HEK293T (cell line): ENCODE results near the gene CD47.

Experiments used
- CTCF ChIA-PET: fragments of 350-600 bp; formaldehyde crosslinking; extraction: SDS; loops from one replicate; lab custom pipeline; 2021; ENCODE audit warnings: antibody characterized with exemption, inconsistent platforms; lab: Yijun Ruan, JAX
- POLR2A ChIA-PET: fragments of 350-600 bp; formaldehyde crosslinking; extraction: SDS; loops from one replicate; lab custom pipeline; 2020; ENCODE audit warnings: antibody characterized with exemption, inconsistent platforms; lab: Yijun Ruan, JAX
- DNase-seq: peaks from one replicate; pipeline ENCODE4 v3.0.0; 2012; ENCODE audit warnings: mixed read lengths; ENCODE audit errors: extremely low spot score
- ARNT ChIP-seq: fragments of 450-650 bp; IDR thresholded peaks from 2 replicates; pipeline ENCODE4 v1.6.1; 2017; ENCODE audit warnings: mild to moderate bottlenecking
- BHLHE40 ChIP-seq: fragments of 450-650 bp; IDR thresholded peaks from 2 replicates; pipeline ENCODE4 v1.6.1; 2016; ENCODE audit warnings: mild to moderate bottlenecking, moderate library complexity, borderline replicate concordance
- CTBP1 ChIP-seq: fragments of 450-650 bp; IDR thresholded peaks from 2 replicates; pipeline ENCODE4 v1.6.1; 2016; ENCODE audit warnings: borderline replicate concordance
- ELF4 ChIP-seq: fragments of 450-650 bp; IDR thresholded peaks from 2 replicates; pipeline ENCODE4 v1.6.1; 2017; ENCODE audit warnings: antibody characterized with exemption
- FOXA1 ChIP-seq: fragments of 450-650 bp; IDR thresholded peaks from 2 replicates; pipeline ENCODE4 v1.6.1; 2016; ENCODE audit warnings: mild to moderate bottlenecking
- FOXK2 ChIP-seq: fragments of 450-650 bp; IDR thresholded peaks from 2 replicates; pipeline ENCODE4 v1.6.1; 2016; ENCODE audit warnings: mild to moderate bottlenecking
- FOXM1 ChIP-seq: fragments of 450-650 bp; IDR thresholded peaks from 2 replicates; pipeline ENCODE4 v1.6.1; 2017; ENCODE audit warnings: mild to moderate bottlenecking, borderline replicate concordance
- HDGF ChIP-seq: fragments of 450-650 bp; IDR thresholded peaks from 2 replicates; pipeline ENCODE4 v1.6.1; 2017; ENCODE audit warnings: antibody characterized with exemption, borderline replicate concordance
- L3MBTL2 ChIP-seq: fragments of 450-650 bp; conservative IDR thresholded peaks from 2 replicates; pipeline ENCODE4 v1.6.1; 2016; ENCODE audit warnings: mild to moderate bottlenecking
- LEF1 ChIP-seq: fragments of 450-650 bp; IDR thresholded peaks from 2 replicates; pipeline ENCODE4 v1.6.1; 2017; ENCODE audit warnings: mild to moderate bottlenecking, borderline replicate concordance
- NFRKB ChIP-seq: fragments of 450-650 bp; IDR thresholded peaks from 2 replicates; pipeline ENCODE4 v1.6.1; 2016; ENCODE audit warnings: mild to moderate bottlenecking, moderate library complexity
- PKNOX1 ChIP-seq: fragments of 450-650 bp; IDR thresholded peaks from 2 replicates; pipeline ENCODE4 v1.6.1; 2016
- SP1 ChIP-seq: fragments of 450-650 bp; IDR thresholded peaks from 2 replicates; pipeline ENCODE4 v1.6.1; 2017
- SUZ12 ChIP-seq: fragments of 450-650 bp; IDR thresholded peaks from 2 replicates; pipeline ENCODE4 v1.6.1; 2016; ENCODE audit warnings: mild to moderate bottlenecking
- TARDBP ChIP-seq: fragments of 450-650 bp; IDR thresholded peaks from 2 replicates; pipeline ENCODE4 v1.6.1; 2016
- ZNF384 ChIP-seq: fragments of 450-650 bp; IDR thresholded peaks from 2 replicates; pipeline ENCODE4 v1.6.1; 2016

Gene CD47

GRCh38 chr3:108036401-108036800 is 54.4 kb downstream of the CD47 start:
- POLR2A ChIA-PET = no interaction called here
- TF ChIP-seq FOXA1 (no peak), ZNF384 (no peak), SUZ12 (no peak), SP1 (no peak), NFRKB (no peak), BHLHE40 (no peak), TARDBP (no peak), CTBP1 (no peak), HDGF (no peak), FOXM1 (no peak), ELF4 (no peak), ARNT (no peak), LEF1 (no peak), PKNOX1 (no peak), FOXK2 (no peak)
- DNase-seq = no peak
- CTCF ChIA-PET = no interaction called here

DNA sequence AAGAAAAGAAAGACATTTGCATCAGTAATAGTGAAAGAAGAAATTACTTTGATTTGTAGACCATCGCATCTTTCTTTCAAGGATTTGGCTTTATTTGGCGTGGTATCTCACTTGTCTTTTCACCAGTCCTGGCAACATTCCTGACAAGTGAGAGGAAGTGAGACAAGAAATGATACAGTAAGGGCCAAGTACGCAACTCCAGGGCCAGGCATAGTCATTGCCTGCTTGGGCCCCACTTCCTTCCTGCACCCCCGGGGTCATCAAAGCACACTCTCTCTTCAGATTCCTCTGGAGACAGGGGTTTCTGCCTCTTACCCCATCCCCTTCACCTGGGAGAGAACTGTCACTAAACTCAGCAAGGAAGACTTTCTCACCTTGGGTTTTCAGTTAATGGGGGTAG is 55.1 kb downstream of the CD47 start:
- CTCF ChIA-PET = no interaction called here
- TF ChIP-seq ARNT (no peak), FOXA1 (no peak), BHLHE40 (no peak), ELF4 (no peak), LEF1 (no peak), FOXK2 (no peak), NFRKB (no peak), CTBP1 (no peak), HDGF (no peak), ZNF384 (no peak), SUZ12 (no peak)
- DNase-seq = no peak
- POLR2A ChIA-PET = no interaction called here

DNA sequence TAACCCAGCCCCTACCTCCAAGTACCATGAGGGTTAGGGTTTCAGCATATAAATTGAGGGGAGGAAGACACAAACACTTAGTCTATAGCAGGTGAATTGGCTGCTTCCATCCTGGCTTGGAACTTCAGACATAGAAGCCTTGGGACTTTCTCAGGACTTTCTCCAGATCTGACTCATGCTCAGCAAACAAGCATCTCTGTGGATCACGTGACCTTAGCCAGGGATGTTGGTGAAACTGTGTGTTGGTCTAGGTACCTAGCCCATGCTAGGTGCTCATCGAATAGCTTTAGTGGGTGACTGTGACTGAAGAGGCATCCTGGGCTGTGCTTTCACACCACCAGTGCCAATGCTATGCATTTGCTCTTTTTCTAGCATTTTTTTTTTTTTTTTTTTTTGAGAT is 58.9 kb downstream of the CD47 start:
- POLR2A ChIA-PET = no interaction called here
- CTCF ChIA-PET = no interaction called here
- DNase-seq = no peak
- TF ChIP-seq LEF1 (no peak), CTBP1 (no peak), PKNOX1 (no peak), L3MBTL2 (no peak), SUZ12 (no peak), ARNT (no peak), FOXK2 (no peak), FOXM1 (no peak), NFRKB (no peak), BHLHE40 (no peak), TARDBP (no peak), FOXA1 (no peak), SP1 (no peak)

DNA sequence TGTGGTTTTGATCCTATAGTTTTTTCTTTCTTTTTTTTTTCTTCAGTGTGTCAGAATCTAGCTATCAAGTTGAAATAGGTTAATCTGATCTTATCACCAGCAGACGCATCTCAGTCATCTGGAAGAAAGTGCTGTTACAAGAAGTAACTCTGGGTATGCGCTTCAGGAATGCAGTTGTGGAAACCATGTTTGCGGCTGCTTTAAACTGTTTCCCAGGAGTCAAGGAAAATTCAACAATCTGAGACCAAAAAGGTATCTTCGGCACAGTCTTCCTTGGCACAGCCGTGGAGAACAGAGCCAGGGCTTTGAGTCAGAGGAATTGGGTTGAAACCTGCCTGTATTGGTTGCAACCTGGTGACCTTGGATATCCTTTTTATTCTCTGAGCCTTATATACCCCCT is 59.9 kb downstream of the CD47 start:
- CTCF ChIA-PET = no interaction called here
- no peak for TF ChIP-seq TARDBP
- TF ChIP-seq PKNOX1 = no peak
- TF ChIP-seq SP1 = no peak
- no peak for TF ChIP-seq FOXA1
- TF ChIP-seq HDGF = no peak
- TF ChIP-seq ZNF384 = no peak
- no peak for TF ChIP-seq L3MBTL2
- no peak for TF ChIP-seq ELF4
- no peak for TF ChIP-seq FOXM1
- TF ChIP-seq LEF1 = no peak
- TF ChIP-seq BHLHE40 = no peak
- TF ChIP-seq CTBP1 = no peak

DNA sequence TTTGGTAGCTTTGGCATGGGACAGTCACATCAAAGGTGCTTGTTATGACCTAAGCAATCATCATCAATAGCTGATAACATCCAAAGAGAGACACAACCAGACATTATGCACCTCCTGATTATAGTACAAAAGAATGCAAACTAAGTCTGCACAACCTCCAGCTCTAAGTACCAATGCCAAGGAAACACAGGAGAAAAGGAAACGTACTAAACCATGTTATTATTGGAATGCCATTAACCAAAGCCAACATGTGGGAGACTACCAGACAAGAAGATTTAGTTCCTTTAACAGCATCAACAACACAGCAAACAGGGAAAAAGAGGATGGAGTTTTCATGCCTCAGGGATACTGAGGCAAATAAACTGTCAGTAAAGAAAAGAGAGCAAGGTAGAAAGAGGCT is 61.4 kb downstream of the CD47 start:
- CTCF ChIA-PET = no interaction called here
- DNase-seq = no peak
- POLR2A ChIA-PET = interaction anchor here (0.7 kb wide), 1 partner anchor 102 kb away, joined by 3 read pairs; no protein-coding TSS in a partner anchor
- TF ChIP-seq BHLHE40 (no peak), SP1 (no peak), CTBP1 (no peak), NFRKB (no peak), PKNOX1 (no peak), ELF4 (no peak), L3MBTL2 (no peak)

More for the DNA sequence above, 59.9 kb downstream of the CD47 start:
- no peak for DNase-seq
- POLR2A ChIA-PET = no interaction called here

- ChIA-PET CTCF (no interaction called here), POLR2A (interaction anchor here (0.7 kb wide), 1 partner anchor 101 kb away, joined by 3 read pairs; no protein-coding TSS in a partner anchor)
- DNase-seq = no peak
- no peak for TF ChIP-seq TARDBP
- TF ChIP-seq FOXM1 = no peak
- no peak for TF ChIP-seq FOXK2
- no peak for TF ChIP-seq SUZ12
- no peak for TF ChIP-seq FOXA1
Measured at GRCh38 chr3:108028896-108029295, 61.9 kb downstream of the CD47 start.
